Endothelial cell of umbilical vein (primary cell): ENCODE results near the gene LRRTM4. TPM values are rescaled to one million over a fixed set of nuclear protein-coding genes. Genes with fewer than 3 reads are reported as not detected.
"Not testable (repeated sequence)": the region's sequence is repeated elsewhere in the genome, so short reads cannot be mapped to it uniquely, and the experiment has no call there.

Experiments
- BruUV-seq: library from RNA; stranded (reverse); fragments of 400-500 nt; replicated peaks from 2 replicates; lab custom pipeline; 2021; lab: Mats Ljungman, UMichigan
- CTCF ChIA-PET: fragments of 300-600, 350-600 bp; sonication (Branson Sonifier 250); formaldehyde crosslinking; loops from one replicate; lab custom pipeline; 2021; ENCODE audit warnings: antibody characterized with exemption, inconsistent platforms; lab: Charles Lee
- POLR2A ChIA-PET: fragments of 300-600, 350-600 bp; sonication (Branson Sonifier 250); formaldehyde crosslinking; loops from one replicate; lab custom pipeline; 2021; ENCODE audit warnings: antibody characterized with exemption, inconsistent platforms; lab: Charles Lee
- DNase-seq: peaks from one replicate; pipeline ENCODE4 v3.0.0-alpha.2; 2011; ENCODE audit warnings: low read depth, low spot score
- FAIRE-seq: peaks from 2 replicates; lab custom pipeline; 2011; peaks lifted over from hg19 to GRCh38; lab: Jason Lieb, UNC
- H2AFZ ChIP-seq: 2 replicates; pipeline ENCODE4 v1.6.0; 2012; ENCODE audit warnings: low read depth, low read length, control low read depth, inconsistent platforms
- H3K27ac ChIP-seq: 2 replicates; pipeline ENCODE4 v1.5.1; 2011; ENCODE audit warnings: low read depth, mild to moderate bottlenecking, control low read depth, low read length, moderate library complexity; ENCODE audit not compliant: insufficient read depth
- H3K27me3 ChIP-seq, 2 experiments: 2 replicates each; pipeline versions ENCODE4 v1.6.0 to v1.6.1; 2011; ENCODE audit warnings: low read length in 2 of 2, mixed read lengths in 1 of 2; ENCODE audit not compliant: control insufficient read depth in 2 of 2, insufficient read depth in 2 of 2
- H3K36me3 ChIP-seq, 2 experiments: 2 replicates in 1 of 2; 3 replicates in 1 of 2; pipeline ENCODE4 v1.5.1; 2011; ENCODE audit warnings: low read length in 2 of 2, mild to moderate bottlenecking in 1 of 2, moderate library complexity in 1 of 2; ENCODE audit not compliant: control insufficient read depth in 2 of 2, insufficient read depth in 2 of 2; ENCODE audit errors: extremely low read depth in 1 of 2
- H3K4me1 ChIP-seq: 3 replicates; pipeline ENCODE4 v1.5.1; 2011; ENCODE audit warnings: mild to moderate bottlenecking, low read length; ENCODE audit not compliant: control insufficient read depth, insufficient read depth; ENCODE audit errors: extremely low read depth
- H3K4me2 ChIP-seq: 2 replicates; pipeline ENCODE4 v1.6.1; 2011; ENCODE audit warnings: low read length, control low read depth, mixed read lengths; ENCODE audit not compliant: insufficient read depth
- H3K4me3 ChIP-seq, 3 experiments: fragments of 200-600 bp in 1 of 3; sonication (generic), shearing (Covaris generic) in 1 of 3; replicated peaks in 1 of 3; 2 replicates each; pipeline ENCODE4 v1.5.1; 2011 to 2016; ENCODE audit warnings: control low read depth in 3 of 3, low read length in 3 of 3, mild to moderate bottlenecking in 2 of 3, inconsistent platforms in 1 of 3, low read depth in 1 of 3, moderate library complexity in 1 of 3; ENCODE audit not compliant: insufficient read depth in 1 of 3
- H3K79me2 ChIP-seq: 2 replicates; pipeline ENCODE4 v1.6.0; 2012; ENCODE audit warnings: low read length, inconsistent platforms; ENCODE audit not compliant: control insufficient read depth, insufficient read depth
- H3K9ac ChIP-seq: replicated peaks from 2 replicates; pipeline ENCODE3; 2011; ENCODE audit warnings: low read length, control low read depth; ENCODE audit not compliant: insufficient read depth; ENCODE audit errors: extremely low read depth
- H3K9me1 ChIP-seq: replicated peaks from 3 replicates; pipeline ENCODE4 v1.6.0; 2011; ENCODE audit warnings: mild to moderate bottlenecking, low read length; ENCODE audit not compliant: control insufficient read depth, insufficient read depth; ENCODE audit errors: extremely low read depth
- H3K9me3 ChIP-seq: replicated peaks from 2 replicates; pipeline ENCODE4 v1.5.1; 2012; ENCODE audit warnings: low read length, inconsistent platforms; ENCODE audit not compliant: control insufficient read depth, insufficient read depth
- H4K20me1 ChIP-seq: replicated peaks from 2 replicates; pipeline ENCODE3; 2011; ENCODE audit warnings: mild to moderate bottlenecking, low read length; ENCODE audit not compliant: control insufficient read depth, insufficient read depth; ENCODE audit errors: extremely low read depth
- EZH2 ChIP-seq: IDR thresholded peaks from 2 replicates; pipeline ENCODE4 v1.6.1; 2012; ENCODE audit warnings: borderline replicate concordance, low read depth, mild to moderate bottlenecking, moderate library complexity, low read length, inconsistent platforms; ENCODE audit not compliant: severe bottlenecking
- FOS ChIP-seq: IDR thresholded peaks from 2 replicates; pipeline ENCODE4 v1.6.1; 2011; ENCODE audit warnings: mild to moderate bottlenecking, low read length, moderate library complexity, borderline replicate concordance; ENCODE audit not compliant: insufficient read depth
- GATA2 ChIP-seq: IDR thresholded peaks from 2 replicates; pipeline ENCODE4 v1.7.0; 2011; ENCODE audit warnings: low read depth, mild to moderate bottlenecking, moderate library complexity, mixed read lengths, low read length; ENCODE audit not compliant: insufficient read length, insufficient read depth
- JUN ChIP-seq: IDR thresholded peaks from 2 replicates; pipeline ENCODE4 v1.6.1; 2011; ENCODE audit warnings: borderline replicate concordance, low read depth; ENCODE audit not compliant: insufficient read length, insufficient read depth
- MAX ChIP-seq: IDR thresholded peaks from 2 replicates; pipeline ENCODE4 v1.6.1; 2011; ENCODE audit not compliant: insufficient read depth, insufficient read length
- MYC ChIP-seq: IDR thresholded peaks from one replicate; pipeline ENCODE4 v1.6.1; 2011; ENCODE audit warnings: mild to moderate bottlenecking, low read depth, low read length
- POLR2A ChIP-seq: IDR thresholded peaks from 2 replicates; pipeline ENCODE4 v1.6.1; 2012; ENCODE audit warnings: low read depth, mild to moderate bottlenecking, control low read depth, low read length
- POLR2AphosphoS5 ChIP-seq: IDR thresholded peaks from 2 replicates; pipeline ENCODE4 v1.6.1; 2012; ENCODE audit warnings: low read depth, mild to moderate bottlenecking, control low read depth, low read length, moderate library complexity; ENCODE audit not compliant: insufficient read depth
- dilution Hi-C: fragments of 300-500 bp; cut with MboI; formaldehyde crosslinking; loops from one replicate; pipeline ENCODE4 v1.15.0; 2019; ENCODE audit warnings: low sequenced_read_pairs; ENCODE audit not compliant: extremely low pct_ligation_motif_present
- intact Hi-C: fragments of 100-400 bp; cut with micrococcal nuclease; formaldehyde crosslinking; loops from one replicate; pipeline ENCODE4 v1.10.0; 2022
- polyA plus RNA-seq, 4 experiments: library from polyadenylated mRNA; depleted of rRNA in 3 of 4; stranded (reverse) in 3 of 4; unstranded in 1 of 4; fragments of >200 nt; gene quantifications; 2 replicates each; pipeline versions ENCODE4 v1.2.1 to v1.2.3, GENCODE V29; 2011 to 2012; ENCODE audit warnings: missing spikeins in 1 of 4
- total RNA-seq: library from RNA; stranded (reverse); gene quantifications from 2 replicates; pipeline ENCODE4 v1.2.3, GENCODE V29; 2021
- TF ChIP-seq, protein P1 (sequence below), 2 donors: IDR thresholded peaks; 1 replicate in 1 of 2; 2 replicates in 1 of 2; pipeline ENCODE4 v1.5.1; 2011; ENCODE audit warnings: low read length in 2 of 2, mild to moderate bottlenecking in 2 of 2, moderate library complexity in 2 of 2, control low read depth in 1 of 2, inconsistent platforms in 1 of 2, low read depth in 1 of 2; ENCODE audit not compliant: insufficient read depth in 1 of 2; ENCODE audit errors: extremely low read depth in 1 of 2

LRRTM4 gene
- total and polyA plus RNA-seq, 2 donors (not counting 3 experiments of a cell fraction or from before 2014, with no cell fraction given) = not detected

DNA sequence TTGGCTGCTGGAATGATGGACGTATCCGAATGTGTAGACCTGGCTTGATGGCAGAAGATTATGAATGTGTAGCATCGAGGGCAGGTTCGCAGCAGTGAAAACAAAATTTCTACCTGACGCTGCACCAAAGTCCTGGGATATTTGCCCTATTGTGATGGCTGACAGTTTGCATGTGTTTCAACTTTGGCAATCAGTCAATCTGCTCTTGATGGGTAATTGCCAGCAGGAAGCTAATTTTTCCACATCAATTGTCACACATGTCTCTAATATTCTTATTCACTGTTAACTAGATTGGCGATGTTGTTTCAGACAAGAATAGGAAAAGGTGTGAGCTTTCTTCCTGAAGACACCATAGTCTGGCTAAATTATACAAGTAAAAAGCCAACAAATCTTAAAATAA is 821.3 kb downstream of the LRRTM4 start:
- no peak overlapping the region for H2AFZ ChIP-seq
- ChIA-PET POLR2A (no interaction called here), CTCF (no interaction called here)
- BruUV-seq = no TSS peak
- no peaks in the 10 kb centered on the region for H3K36me3 ChIP-seq
- FAIRE-seq = no peak
- no peak overlapping the region for H3K4me2 ChIP-seq
- H3K79me2 ChIP-seq = no peaks in the 10 kb centered on the region
- no peaks in the 10 kb centered on the region for H3K9me1 ChIP-seq
- H3K27me3 ChIP-seq = no peaks in the 10 kb centered on the region
- H3K9me3 ChIP-seq = peaks cover 1% of the 10 kb centered on the region
- H3K9ac ChIP-seq = no peak overlapping the region
- H3K4me1 ChIP-seq = no peaks in the 10 kb centered on the region
- no peaks in the 10 kb centered on the region for H4K20me1 ChIP-seq
- dilution Hi-C loops (no loop called here), intact Hi-C loops (no loop called here)
- H3K27ac ChIP-seq = no peak overlapping the region
- no peak for DNase-seq
- TF ChIP-seq POLR2AphosphoS5 (no peak), MAX (no peak), JUN (no peak), EZH2 (no peak), POLR2A (no peak), MYC (no peak), GATA2 (no peak), FOS (no peak)
- TF ChIP-seq, protein P1, sequence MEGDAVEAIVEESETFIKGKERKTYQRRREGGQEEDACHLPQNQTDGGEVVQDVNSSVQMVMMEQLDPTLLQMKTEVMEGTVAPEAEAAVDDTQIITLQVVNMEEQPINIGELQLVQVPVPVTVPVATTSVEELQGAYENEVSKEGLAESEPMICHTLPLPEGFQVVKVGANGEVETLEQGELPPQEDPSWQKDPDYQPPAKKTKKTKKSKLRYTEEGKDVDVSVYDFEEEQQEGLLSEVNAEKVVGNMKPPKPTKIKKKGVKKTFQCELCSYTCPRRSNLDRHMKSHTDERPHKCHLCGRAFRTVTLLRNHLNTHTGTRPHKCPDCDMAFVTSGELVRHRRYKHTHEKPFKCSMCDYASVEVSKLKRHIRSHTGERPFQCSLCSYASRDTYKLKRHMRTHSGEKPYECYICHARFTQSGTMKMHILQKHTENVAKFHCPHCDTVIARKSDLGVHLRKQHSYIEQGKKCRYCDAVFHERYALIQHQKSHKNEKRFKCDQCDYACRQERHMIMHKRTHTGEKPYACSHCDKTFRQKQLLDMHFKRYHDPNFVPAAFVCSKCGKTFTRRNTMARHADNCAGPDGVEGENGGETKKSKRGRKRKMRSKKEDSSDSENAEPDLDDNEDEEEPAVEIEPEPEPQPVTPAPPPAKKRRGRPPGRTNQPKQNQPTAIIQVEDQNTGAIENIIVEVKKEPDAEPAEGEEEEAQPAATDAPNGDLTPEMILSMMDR (IDR thresholded peaks at IDR 0.05; ENCODE audit: extremely low read depth in 1 of 2, insufficient read depth in 1 of 2, low read depth in 1 of 2, low read length in 2 of 2) = no peak
- no peak overlapping the region for H3K4me3 ChIP-seq

DNA sequence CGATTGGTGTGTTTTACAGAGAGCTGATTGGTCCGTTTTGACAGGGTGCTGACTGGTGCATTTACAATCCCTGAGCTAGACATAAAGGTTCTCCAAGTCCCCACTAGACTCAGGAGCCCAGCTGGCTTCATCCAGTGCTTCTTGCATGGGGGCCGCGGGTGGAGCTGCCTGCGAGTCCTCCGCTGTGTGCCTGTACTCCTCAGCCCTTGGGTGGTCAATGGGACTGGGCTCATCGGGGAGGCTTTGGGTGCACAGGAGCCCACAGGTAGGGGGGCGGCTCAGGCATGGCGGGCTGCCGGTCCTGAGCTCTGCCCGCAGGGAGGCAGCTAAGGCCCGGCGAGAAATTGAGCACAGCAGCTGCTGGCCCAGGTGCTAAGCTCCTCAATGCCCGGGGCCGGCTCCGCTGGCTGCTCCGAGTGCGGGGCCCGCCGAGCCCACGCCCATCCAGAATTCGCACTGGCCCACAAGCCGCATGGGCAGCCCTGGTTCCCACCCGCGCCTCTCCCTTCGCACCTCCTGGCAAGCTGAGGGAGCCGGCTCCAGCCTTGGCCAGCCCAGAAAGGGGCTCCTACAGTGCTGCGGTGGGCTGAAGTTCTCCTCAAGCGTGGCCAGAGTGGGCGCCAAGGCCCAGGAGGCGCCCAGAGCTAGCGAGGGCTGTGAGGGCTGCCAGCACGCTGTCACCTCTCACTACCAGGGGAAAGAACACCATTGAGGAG is 824.0 kb downstream of the LRRTM4 start:
- CTCF ChIA-PET, dilution Hi-C loops, DNase-seq, FAIRE-seq, H3K9me3 ChIP-seq, H3K4me3 ChIP-seq, H3K27ac ChIP-seq, H3K9me1 ChIP-seq, H3K79me2 ChIP-seq, H3K4me1 ChIP-seq, H3K36me3 ChIP-seq, H3K27me3 ChIP-seq, H2AFZ ChIP-seq, H4K20me1 ChIP-seq, BruUV-seq, intact Hi-C loops, H3K4me2 ChIP-seq, H3K9ac ChIP-seq, POLR2A ChIA-PET: not testable (repeated sequence)
